LoVo (cell line): Measurements from ENCODE around the gene BAZ1B.
"Not testable (repeated sequence)": the region's sequence is repeated elsewhere in the genome, so short reads cannot be mapped to it uniquely, and the experiment has no call there.

Experiments used
- DNase-seq: peaks from one replicate; pipeline ENCODE4 v3.0.0-alpha.2; 2016; ENCODE audit warnings: low spot score

BAZ1B gene

GRCh38 chr7:73503229-73503628 is 18.9 kb downstream of the BAZ1B start:
- DNase-seq, result no peak

DNA sequence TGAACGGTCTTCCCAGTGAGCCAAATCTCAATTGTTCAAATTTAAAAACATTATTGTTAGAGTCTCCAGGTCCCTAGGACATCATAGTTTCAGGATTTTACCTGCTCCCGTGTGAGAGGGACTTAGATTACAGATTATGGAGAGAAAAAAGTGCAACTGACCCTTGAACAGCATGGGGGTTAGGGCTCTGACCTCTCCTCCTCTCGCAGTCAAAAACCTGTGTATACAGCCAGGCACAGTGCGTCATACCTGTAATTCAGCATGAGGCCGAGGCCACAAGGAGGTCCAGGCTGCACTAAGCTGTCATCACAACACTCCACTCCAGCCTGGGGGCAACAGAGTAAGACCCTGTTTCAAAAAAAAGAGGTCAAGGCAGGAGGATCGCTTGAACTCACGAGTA is 25.5 kb downstream of the BAZ1B start:
- no peak for DNase-seq

DNA sequence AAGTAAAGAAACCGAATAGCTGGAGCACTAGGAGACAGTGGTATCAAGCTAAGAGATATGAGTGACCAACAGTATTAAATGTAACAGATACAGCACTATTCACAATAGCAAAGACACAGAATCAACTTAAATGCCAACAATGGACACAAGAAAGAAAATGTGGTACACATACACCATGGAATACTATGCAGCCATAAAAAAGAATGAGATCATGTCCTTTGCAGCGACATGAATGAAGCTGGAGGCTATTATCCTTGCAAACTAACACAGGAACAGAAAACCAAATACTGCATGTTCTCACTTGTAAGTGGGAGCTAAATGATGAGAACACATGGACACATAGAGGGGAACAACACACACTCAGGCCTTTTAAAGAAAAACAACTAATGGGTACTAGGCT is 26.6 kb downstream of the BAZ1B start:
- not testable (repeated sequence) for DNase-seq

DNA sequence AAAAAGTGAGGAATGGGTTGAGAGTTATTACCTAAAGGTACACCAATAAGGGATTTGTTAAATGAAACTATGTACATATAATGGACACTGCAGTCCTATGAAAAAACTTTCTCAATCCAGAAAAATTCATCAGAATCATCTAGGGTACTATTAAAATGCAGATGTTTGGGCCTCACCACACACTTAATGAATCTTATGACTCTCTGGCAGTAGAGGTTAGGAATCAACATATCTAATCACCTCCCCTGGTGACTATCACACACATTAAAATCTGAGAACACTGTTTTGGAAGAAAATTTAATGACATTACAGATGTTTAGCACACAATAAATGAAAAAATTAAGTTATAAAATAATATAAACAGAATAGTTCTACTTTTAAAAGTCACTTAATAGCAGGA is 32.1 kb downstream of the BAZ1B start:
- DNase-seq, result no peak

DNA sequence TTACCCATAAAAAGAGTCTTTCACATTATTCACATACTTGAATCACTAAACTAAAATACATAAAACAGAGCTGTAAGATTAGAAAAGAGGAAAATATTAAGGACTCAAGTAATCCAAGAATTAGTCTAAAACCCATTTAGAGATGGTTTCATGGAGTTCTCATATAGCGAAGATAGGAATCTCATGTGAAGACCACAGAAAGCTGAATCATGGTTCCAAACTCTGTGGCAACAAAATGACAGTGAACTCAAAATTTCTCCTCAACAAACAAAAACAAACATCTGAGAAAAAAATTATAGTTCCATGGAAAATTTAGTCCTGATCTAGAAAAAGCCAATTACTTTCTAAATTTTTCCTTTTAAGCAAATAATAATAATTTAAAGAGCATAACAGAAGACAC is 34.6 kb downstream of the BAZ1B start:
- no peak for DNase-seq

- DNase-seq, result no peak
Measured at GRCh38 chr7:73483171-73483570, 38.9 kb downstream of the BAZ1B start.

- DNase-seq, result no peak
Measured at GRCh38 chr7:73482746-73483145, 39.3 kb downstream of the BAZ1B start.

DNA sequence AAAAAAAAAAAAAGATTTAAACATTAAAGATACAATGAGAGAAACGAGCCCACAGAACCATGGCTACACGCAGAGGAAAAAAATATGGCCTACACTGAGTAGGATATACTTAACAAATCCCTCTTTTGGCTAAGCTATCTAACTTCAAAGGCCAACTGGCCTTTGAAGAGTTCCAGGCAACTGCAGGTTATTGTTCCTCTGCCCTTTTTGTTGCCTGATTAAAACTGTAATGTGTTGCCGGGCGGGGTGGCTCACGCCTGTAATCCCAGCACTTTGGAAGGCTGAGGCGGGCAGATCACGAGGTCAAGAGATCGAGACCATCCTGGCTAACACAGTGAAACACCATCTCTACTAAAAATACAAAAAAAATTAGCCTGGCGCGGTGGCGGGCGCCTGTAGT is 40.6 kb downstream of the BAZ1B start:
- DNase-seq, result not testable (repeated sequence)

- no peak for DNase-seq
Measured at GRCh38 chr7:73478549-73478948, 43.5 kb downstream of the BAZ1B start.

DNA sequence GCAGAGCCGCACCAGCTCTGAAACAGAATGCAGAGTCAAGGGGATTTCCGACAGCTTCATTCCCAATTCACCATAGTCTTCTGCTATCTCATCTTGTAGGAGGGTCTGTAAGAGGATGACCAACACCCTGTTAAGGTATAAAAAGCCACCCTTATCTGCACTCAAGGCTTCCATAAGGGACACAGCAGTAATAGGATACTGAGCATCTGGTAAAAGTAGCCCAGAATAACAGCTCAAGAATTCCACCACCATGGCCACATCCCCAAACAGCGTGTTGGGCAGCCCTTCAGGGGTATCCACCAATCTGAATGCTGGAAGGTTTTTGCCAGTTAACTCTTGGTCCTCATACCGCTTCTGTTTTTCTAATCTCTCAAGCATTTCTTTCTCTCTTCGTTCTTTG is 44.7 kb downstream of the BAZ1B start:
- DNase-seq, result no peak

GRCh38 chr7:73470208-73470607 is 51.9 kb downstream of the BAZ1B start:
- DNase-seq, result no peak

DNA sequence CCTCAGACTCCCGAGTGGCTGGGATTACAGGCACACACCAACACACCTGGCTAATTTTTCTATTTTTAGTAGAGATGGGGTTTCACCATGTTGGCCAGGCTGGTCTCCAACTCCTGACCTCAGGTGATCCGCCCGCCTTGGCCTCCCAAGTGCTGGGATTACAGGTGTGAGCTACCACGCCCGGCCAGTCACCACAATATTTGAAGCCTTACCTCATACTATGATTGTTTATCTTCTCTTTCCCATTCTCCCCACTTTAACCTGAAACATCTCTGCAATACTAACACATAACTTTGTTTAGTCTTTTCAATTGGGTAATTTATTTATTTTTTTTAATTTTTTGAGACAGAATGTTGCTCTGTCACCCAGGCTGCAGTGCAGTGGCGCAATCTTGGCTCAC is 55.0 kb downstream of the BAZ1B start:
- peak; percentile 34 for DNase-seq

DNA sequence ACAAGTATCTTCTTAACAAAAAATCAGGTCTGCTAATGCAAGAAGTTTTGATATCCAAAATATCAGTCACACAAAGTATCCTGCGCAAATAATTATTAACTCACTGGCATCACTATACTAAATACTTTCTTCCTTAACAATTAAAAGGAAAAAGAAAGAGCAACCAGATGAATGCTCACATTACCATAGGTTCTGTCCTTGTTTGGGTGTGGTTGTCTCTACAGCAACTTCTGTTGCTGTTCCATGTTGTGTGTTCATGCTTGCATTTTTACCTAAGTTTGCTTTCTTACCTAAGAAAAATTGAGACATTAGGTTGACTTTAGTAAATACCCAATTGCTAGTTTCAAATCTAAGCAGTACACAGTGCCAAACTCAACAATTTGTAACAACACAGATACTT is 56.0 kb downstream of the BAZ1B start:
- DNase-seq, result no peak

GRCh38 chr7:73463966-73464365 is 58.1 kb downstream of the BAZ1B start:
- no peak for DNase-seq

GRCh38 chr7:73463260-73463659 is 58.8 kb downstream of the BAZ1B start:
- DNase-seq, result no peak

- DNase-seq, result no peak
Measured at GRCh38 chr7:73461782-73462285, 60.3 kb downstream of the BAZ1B start.

DNA sequence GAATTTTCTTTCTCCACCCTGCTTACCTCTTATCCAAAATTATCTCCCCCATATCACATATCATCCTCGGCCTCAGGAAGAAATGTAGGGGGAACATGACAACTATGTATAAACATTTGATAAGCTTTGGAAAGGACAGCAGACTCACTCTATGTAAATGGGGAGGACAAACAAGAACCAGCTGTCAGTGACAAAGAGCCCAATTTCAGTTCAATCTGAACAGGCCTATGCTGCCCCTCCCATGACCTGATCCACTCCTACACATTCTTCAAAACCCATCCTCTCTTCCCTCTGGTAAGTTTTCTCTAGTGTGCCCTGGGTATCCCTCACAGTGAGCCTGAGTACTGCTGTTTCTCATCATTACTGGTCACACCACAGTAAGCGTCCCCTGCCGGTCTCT is 67.7 kb downstream of the BAZ1B start:
- DNase-seq, result no peak

GRCh38 chr7:73452999-73453635 is 69.0 kb downstream of the BAZ1B start:
- no peak for DNase-seq

DNA sequence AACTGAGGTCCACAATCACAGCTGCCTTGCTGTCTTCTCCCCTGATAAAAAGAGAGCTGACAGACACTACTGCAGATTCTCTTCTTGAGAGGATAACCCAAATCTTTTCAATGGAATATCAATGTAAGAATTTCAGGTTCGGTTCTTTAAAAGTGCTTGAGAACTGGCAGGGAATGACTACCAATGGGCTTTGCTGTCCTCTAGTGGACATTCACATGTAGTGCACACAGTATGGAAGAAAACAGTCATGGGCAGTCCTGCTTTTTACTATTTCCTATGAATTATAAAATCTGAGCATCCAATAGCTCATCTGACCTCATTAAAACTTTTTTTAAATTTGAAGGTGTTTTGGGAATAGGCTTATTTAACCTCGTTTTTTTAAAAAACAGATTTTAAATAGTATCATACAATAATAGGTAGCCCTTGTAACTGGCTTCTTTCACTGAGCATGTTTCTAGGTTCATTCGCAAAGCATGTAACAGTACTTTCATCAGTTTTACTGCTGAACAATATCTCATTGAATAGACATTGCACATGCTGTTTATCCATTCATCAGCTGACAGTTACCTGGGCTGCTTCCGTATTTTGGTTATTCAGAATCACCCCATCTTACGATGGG is 70.2 kb downstream of the BAZ1B start:
- peak; percentile 71 for DNase-seq

DNA sequence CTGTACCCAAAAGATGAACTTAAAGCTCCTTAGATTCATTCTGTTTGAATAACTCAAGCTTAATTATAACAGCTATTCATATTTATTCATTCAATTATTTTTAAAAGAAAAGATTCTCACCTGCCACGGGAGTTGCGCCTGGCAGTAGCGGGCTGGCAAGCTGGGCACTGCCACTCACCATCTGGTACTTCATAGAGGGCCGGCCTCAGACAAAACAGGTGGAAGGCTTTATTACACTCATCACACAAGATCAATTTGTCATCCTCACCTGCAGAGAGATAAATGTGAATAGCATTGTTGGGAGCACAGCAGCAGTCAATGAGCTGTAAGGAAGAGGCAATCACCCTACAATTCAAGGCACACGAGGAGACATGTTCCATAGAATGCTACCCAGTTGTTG is 72.7 kb downstream of the BAZ1B start:
- no peak for DNase-seq

DNA sequence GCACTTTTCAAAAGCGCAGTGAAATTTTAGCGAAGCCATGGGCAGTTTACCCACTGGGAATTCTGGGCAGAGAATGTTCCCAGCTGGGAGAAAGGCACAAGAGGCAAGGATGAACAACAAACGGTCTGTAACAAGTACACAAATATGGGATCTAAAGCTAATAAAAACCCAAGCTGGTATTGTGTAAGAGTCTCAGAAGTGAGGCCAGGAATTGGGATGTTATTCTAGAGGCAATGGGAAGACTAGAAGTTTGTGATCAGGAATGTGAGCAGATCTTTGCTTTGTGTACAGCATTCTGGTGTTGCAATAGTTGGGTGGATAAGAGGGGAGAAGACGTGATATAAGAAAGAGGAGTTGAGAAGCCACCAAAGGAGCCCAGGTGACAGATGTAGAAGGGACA is 73.5 kb downstream of the BAZ1B start:
- DNase-seq, result no peak

DNA sequence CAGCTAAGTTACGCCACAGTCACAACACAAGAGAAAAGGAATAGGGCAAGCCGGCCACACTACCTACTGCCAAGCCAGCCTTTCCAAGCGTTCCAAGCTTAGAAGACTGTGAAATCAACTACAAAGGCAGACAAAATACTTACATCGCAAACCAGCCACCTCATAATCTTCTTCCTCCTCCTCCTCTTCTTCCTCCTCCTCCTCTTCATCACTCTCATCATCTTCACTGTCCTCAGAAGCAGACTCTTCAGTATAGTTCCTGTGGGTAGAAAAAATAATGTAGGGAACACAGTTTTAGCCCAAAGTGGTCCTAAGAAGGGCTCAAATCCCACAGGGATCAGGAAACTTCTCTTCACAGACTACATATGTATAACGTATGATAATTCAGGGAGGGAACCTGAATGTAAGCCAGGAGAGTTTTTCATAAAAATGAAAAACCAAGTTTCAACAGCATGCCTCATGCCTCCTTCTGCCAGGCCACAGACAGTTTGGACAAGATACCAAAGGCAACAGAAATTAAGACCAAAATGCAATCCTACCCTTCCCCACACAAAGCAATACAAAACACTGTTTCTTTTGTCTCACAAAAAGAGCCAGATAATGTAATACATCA is 74.9 kb downstream of the BAZ1B start:
- DNase-seq, result no peak

- DNase-seq, result no peak
Measured at GRCh38 chr7:73446682-73447081, 75.4 kb downstream of the BAZ1B start.
